DMS114 treated with DMSO at 0.1 percent for 48 hours (cell line): ENCODE measurements around the gene DPYSL3.

Experiments used
- DNase-seq: peaks from one replicate; lab custom pipeline; 2025; ENCODE audit not compliant: unreplicated experiment; lab: John Stamatoyannopoulos, UW

The DPYSL3 gene

DNA sequence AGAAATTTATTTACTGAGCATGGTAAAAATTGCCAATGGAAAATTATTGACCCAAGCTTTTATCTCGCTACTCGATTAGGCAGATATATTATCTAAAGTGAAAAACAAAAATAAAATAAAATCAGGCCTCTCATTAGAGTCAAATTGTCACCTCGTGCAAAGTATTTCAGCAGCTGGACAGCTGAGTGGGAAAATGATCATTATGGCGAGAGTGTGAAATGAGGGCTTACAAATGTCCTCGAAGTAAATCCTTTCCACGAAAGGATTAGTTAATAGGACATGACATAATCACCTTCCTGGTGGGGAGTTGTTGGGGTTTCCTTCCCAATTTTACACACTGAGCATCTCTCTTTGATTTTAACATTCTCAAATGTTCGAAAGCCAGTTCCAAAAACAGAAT lies 5.4 kb upstream of the DPYSL3 start:
- no peak for DNase-seq

DNA sequence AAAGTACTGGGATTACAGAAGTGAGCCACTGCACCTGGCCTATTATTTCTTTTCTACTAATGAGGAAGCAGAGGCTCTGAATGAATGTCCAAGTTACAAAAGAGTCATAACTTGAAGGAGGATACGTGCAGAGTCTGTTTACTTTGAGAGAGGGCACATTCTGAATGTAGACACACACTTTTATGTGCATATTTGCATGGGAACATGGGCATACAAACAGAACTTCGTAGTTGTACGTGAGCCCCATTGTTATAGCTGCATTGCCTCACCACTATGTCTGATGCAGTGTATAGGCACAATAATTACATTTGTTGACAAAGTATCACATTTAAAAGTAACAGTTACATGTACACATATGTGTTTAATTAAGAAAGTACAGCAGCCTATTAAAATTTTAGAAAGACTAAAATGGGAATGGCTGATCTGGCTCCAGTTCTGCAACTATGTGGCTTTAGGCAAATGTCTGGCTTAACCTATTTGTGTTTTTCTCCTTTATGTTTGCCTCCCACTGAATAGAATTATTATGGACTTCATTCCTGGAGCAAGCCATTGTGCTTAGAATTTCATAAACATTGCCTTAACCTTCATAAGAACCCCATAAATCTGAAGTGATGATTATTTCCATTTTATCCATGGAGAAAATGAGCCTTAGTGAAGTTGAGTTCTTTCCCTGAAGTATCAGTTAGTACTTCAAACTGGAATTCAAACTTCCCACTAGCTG lies 3.0 kb upstream of the DPYSL3 start:
- DNase-seq, result no peak

DNA sequence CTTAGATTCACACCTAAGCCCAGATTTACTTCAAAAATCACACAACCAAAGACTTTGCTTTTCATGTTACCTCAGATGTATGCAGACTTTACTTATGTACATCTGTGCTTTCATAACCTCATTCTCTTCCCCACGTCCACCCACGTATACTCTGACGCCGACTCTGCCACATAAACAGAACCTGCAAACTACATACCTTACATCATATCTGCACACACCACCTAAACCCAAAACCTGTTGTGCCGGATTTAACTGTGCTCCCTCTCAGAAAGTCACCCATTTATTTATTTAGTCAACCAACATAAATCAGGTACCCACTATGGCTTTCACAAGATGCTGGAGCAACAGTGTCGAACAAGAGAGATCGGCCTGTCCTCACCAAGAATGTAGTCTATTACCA lies 1.0 kb upstream of the DPYSL3 start:
- no peak for DNase-seq

DNA sequence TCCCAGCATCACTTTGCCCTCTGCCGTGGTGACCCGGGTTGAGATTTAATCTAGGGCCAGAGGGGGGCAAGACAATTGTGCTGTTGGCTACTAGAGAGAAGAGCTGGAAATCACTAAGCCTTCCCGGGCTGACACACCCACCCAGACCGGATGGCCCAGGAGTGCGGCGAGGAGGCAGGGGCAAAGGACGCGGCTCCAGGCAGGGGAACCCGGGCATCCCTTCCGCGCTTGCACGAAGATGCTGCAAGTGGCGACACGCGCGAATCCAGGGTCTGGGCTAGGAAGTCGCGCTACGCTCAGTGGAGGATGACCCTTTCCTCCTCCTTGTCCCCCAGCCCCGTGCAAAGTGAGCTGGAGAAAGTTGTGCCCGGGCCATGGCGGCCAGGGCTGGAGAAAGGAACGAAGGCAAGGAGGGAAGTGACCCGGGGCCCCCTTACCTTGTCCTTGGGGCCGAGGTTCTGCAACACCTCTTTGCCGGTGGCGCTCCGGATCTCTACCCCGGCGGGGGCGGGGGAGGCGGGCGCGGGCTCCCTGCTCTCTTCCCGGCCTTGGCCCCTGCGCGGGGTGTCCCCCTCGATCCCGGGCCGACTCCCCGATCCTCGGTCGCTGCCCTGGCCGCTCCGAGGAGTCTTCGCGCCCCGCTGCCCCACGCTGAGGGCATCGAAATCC lies 693 bp downstream of the DPYSL3 start:
- no peak for DNase-seq

DNA sequence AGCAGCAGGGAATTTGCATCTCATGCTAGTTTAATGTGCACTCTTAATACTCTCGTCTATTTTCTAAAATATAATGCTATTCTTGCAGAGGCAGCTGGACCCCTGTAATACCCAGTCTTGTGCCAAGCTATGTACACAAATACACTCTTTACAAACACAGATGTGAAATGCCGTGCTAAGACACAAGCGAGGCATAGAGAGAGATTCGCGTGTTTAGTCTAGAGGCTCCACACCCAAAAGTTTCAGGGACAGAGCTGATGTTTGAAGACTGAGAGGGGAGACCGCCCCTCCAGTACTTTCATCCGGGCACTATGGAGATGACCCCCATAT lies 1.2 kb downstream of the DPYSL3 start:
- DNase-seq, result no peak

DNA sequence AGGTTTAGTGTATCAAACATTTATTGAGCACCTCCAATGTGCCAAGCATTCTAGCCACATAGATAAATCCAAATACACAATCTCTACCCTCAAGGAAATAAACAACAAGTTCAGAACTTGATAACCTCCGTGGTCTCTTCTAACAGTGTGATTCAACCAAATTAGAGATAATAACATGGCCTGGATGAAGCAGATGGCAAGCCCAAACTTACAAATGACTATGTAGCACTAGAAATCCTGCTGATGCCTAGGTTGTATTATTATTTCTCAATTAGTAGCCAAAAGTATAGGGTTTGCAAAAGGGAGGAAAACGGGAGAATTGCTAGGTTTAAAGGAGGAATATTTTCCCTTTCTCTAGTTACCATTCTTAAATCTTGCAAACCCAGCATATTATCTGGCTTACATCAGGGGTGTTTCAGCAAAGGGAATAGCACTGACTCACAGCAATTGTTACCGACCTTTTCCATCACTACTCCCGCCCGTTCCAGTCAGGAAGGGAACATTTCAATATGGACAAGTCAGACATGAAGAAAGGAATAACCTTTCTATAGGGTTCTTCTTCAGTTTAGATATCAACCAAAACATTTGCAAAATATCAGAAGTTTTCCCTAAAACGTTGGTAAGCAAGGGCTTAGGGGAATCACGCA lies 2.3 kb downstream of the DPYSL3 start:
- no peak for DNase-seq

DNA sequence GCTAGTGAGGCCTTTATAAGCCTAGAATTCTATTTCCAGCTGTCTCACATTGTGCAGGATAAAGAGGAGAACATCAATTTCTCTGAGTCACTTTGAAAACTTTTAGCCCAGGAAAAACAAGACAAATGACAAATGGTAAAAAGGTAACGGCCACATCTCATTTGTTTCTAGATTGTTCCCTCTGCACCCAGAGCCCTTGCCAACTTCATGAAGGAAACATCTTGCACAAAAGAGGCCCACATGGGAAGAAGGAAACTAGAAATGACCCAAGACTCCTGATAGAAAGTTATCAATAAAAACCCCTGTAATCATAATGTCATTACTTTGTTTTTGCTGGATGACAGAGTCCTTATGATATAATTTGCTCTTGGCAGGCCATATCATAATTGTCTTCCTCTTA lies 5.3 kb downstream of the DPYSL3 start:
- DNase-seq, result no peak

DNA sequence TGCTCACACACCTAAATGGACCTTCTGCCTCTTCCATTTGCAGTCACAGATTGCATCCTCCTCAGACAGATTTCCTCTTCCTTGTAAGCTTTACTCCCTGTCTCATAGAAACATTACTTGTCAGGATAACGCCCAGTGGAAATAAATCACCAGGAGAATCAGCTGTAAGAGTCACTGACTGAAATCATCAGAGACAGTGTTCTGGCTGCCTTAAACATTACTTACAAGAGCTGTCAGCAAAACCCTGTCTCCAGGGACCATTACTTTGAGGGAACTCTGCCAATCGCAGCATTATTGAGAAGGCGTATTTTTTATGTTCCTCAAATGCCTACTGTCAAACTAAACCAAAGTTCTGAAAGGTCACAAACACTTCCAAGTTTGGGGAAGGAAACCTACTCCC lies 5.9 kb downstream of the DPYSL3 start:
- DNase-seq, result no peak

DNA sequence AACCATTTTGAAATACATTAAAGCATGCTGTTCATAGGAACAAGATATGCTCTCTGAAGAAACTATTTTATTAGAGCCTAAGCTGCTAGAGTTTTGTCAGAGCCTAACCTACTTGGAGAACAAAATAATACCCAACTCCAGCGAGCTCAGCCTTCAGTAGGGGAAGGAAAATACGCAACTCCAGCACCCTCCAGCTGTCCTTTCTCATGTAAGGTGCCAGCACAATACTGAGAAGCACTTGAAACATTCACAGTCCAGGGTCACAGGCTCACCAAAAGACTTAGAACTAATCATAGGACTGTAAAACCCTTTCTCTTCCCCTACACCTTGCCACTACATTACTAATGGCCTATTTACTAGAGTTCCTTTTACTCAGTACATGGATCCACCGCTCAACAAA lies 18.9 kb downstream of the DPYSL3 start:
- DNase-seq, result no peak

DNA sequence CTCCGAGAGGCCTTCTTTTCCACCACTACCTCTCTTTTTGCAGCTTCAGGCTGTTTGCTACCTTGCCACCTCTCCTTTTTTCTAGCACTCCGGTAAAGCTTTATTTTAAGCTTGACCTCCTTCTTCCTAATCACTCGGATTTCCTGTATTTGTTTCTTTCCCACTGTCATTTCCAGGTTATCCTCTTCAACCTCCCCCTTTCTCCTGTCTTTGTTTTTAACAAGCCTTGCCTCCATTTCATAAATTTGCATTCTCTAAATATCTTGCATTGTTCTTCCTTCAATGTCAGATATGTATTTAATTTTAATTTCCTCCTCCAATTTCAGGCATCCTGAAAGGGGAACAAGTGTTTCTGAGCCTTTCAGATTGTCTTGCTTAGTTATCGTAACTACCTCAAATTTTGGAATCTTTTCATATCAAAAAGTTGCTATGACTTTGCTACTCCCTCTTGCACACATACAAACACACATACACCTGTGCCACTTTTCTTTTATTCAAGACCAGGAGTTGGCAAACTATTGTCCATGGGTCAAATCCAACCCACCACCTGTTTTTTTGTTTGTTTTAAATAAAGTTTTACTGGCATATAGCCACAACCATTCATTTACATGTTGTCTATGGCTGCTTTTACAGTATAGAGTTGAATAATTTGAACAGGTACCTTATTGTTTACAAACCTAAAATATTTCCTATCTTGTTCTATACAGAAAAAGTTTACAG lies 22.7 kb downstream of the DPYSL3 start:
- DNase-seq, result no peak

DNA sequence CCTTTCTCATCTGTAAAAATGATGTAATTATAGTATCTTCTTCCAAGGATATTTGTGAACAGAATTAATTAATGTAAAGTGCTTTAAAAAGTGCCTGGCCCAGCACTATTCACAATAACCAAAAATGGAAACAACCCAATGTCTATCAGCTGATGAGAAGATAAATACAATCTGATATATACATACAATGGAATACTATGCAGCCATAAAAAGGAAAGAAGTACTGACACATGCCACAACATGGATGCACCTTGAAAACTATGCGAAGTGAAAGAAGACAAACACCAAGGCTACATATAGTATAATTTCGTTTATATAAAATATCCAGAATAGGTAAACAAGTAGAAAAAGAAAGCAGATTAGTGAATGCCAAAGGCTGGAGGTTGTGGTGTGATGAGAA lies 24.1 kb downstream of the DPYSL3 start:
- DNase-seq, result no peak

DNA sequence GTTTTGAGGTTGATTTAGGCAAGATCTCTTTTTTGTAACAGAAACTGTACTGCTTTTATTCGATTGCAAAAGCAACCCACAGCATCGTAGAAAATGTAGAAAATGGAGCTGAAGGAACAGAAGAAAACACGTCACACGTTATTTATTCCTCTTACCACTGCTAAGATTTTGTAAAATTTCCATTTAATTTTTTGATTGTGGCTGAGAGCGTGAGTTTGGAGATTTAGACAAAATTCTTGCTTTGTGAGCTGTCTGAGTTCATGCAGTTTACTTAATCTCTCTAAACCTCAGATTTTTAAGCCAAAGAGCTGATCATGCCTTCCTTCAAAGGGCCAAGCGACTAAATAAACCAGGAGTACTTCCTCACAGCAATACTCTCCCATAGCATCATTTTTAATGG lies 24.8 kb downstream of the DPYSL3 start:
- DNase-seq, result no peak

DNA sequence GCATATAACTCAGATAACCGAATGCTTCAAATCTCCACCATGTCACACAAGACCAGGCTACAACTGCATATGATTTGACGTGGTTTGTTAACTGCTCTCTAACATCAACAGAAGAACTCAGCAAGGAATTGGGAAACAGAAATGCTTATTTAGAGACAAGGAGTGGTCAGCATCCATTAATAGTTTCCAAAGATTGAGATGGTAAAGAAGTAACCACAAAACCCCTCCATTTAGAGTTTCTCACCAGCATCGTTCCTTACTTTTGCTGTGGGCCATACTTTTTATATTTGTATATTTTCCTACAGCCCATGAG lies 25.2 kb downstream of the DPYSL3 start:
- no peak for DNase-seq

DNA sequence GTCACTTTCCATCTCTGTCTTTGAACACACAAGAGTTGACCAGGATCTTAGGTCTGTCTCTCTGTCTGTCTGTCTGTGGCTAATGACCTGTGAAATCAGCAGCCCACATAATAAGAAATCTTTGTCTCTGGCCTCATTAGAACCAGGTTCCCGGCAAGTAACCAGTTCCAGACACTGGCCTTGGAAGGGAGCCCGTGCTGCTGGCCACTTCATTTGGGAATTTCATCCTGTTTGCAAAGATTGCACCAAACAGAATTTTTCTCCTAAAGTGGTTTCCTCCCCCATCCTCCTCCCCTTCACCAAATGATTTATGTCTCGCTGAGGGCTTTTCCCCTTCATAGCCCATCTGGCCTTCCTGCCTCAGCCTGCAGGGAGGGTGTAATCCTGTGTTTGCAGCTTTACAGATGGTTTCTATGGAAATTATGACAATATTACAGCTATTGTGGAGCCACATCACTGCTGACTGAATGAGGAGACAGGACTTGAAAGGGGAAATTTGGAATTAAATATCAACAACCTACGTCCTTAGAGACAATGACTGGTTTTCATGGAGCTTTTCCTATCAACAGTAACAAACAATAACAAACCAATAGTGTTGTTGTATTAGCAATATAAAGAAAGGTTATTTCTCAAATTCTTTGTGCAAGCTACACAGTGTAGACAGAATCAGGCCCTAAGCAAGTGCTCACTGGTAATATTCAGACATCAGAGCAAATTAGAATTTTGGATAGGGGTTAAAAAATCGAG lies 25.7 kb downstream of the DPYSL3 start:
- DNase-seq, result no peak

DNA sequence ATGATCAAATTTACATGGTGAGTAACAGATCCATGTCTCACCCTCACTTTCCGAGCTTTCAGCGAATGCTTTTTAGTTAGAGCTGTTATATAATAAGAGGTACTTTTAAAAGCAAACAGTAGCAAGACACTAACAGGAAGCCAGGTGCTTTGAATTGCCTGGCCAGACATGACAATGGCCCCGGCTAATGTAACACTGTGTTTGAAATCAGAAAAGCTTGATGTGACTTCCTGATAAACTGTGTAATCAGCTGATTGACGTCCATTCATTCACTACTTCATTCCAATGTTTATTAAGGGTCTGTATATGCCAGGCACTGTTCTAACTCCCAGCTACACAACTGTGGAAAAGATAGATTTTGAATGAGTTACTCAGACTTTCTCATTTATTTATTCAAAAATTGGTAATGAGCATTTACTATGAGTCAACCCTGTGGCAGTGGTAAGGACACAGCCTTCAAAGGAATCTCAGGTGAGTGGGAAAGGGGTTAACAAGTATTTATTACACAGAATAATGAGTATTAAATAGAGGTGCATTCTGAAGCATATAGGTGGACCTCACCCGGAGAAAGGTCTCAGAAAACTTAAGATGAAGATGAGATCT lies 26.6 kb downstream of the DPYSL3 start:
- DNase-seq, result no peak

DNA sequence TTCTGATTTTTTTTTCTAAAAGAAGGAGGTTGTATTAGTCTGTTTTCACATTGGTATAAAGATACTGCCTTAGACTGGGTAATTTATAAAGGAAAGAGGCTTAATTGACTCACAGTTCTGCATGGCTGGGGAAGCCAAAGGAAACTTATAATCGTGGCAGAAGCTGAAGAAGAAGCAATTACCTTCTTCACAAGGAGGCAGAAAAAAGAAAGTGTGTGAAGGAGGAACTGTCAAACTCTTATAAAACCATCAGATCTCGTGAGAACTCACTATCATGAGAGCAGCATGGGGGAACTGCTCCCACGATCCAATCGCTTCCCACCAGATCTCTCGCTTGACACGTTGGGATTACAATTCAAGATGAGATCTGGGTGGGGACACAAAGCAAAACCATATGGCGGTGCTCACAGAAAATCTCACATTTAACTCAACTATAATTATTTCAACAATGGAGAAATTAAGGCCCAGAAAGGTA lies 27.1 kb downstream of the DPYSL3 start:
- DNase-seq, result no peak

DNA sequence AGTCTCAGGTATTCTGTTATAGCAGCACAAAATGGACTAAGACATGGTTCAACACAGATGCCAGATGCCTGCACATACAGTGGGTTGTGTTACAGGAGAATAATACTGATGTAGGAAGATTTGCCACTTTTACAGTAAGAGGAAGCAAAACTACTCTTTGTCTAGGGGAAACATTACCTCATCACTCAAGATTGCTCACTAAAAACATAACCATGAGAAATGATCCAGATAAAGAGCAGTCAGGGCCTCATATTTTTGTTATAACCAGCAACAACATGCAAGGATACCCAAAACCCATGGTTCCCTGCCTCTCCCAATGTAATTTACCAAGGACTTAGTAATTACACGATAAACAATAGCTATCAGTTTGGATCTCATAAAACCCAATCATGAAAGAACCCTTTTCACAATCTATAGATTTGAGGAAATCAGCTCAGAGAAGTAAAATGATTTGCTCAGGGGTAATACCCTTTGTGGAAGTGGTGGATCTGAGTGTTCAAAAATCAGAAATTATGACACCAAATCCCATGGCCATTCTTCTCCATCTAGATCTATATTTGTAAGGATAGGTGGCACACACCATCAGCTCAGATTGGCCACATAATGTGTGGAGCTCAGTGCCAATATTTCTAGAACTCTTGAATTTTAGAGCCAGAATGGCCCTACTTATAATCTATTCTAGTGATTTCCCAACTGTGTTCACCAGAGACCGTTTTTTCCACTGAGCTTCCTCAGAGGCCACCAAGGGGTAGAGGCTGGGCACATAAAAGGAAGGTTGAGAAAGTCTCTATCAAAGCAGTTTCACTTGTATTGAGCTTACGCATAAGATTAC lies 27.8 kb downstream of the DPYSL3 start:
- no peak for DNase-seq

DNA sequence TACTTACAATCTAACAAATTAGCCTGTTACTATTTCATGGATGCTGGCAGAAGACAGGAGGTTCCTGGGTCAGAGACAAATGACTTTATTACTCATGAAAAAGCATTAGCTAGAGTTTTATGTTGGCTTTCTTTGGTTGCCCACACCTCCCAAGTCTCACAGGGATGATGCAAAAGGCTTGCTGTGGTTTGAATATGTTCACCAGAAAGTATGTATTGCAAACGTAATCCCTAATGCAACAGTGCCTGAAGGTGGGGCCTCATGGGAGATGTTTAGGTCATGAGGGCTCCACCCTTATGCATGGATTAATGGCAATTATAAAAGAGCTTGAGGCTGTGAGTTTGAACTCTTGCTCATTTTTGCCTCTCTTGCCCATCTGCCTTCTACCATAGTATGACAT lies 28.5 kb downstream of the DPYSL3 start:
- no peak for DNase-seq

DNA sequence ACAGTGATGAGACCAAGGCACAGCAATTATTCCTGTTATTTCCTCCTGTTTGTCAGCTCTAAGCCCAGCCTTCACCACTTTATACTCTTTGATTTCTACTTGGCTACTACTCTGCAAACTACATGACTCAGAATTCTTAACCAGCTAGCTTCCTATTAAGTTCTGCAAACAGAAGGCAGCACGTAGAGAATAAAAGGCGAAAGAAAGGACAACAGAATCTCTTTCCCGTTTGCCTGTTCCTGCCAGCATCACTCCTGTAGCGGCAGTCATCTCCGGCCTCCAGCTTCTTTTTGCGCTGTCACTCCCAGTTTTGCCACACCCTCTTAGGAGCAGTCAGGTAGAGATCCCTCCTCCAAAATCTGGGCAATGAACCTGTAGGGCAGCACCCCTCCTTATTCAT lies 29.9 kb downstream of the DPYSL3 start:
- DNase-seq, result no peak

DNA sequence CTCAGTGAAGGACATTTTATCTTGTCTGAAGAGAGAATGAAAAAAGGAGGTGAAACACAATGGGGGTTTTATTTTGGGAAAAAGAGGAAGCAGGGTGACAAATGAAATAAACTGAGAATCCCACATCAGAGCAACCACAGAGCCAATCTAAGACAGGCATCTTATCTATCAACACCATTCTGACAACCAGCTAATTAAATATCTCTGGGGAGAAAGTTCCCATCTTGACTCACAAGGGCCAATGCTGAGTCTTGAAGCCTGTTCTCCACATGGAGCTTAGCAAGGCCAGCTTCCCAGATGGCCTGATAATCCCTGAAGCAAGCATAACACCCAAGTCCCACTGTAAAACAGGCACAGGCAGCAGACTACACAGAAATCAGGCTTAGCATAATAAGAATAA lies 30.4 kb downstream of the DPYSL3 start:
- DNase-seq, result no peak
